OCI-LY7 (cell line): ENCODE measurements around the gene SH3RF3.

Experiments used
- CTCF ChIP-seq: fragments of 200-600 bp; sonication (generic); conservative IDR thresholded peaks from 2 replicates; pipeline ENCODE4 v1.5.1; 2014; ENCODE audit warnings: mild to moderate bottlenecking, antibody characterized with exemption, low read length, moderate library complexity, mixed read lengths
- EZH2phosphoT487 ChIP-seq: fragments of 200-600 bp; sonication (generic); IDR thresholded peaks from 2 replicates; pipeline ENCODE4 v1.6.1; 2018; ENCODE audit warnings: low read depth, borderline replicate concordance, mild to moderate bottlenecking, mixed run types, antibody characterized with exemption, low read length, moderate library complexity, mixed read lengths

- TF ChIP-seq CTCF, result no peak
- TF ChIP-seq EZH2phosphoT487, result no peak
Observed at GRCh38 chr2:109091526-109091925, 37.5 kb upstream of the SH3RF3 start.
